ENCODE measurements around the gene TH. TPM values are rescaled to one million over a fixed set of nuclear protein-coding genes. Genes with fewer than 3 reads are reported as not detected.

Gene TH
- total and polyA plus RNA-seq, 2 of the 4 experiments (the other 2 are of a cell fraction) = 0.10 TPM; not detected in 1

GRCh38 chr11:2160736-2161259 is 10.8 kb downstream of the TH start, which contains the start of gene INS:
Gene INS (minus strand): TSS chr11:2161209. CDS start chr11:2160971, 238 bp downstream.
- Histone ChIP-seq H2BK120ac (ENCODE audit: low read depth, low read length) (no peak within 1 kb of the TSS), H2BK15ac (ENCODE audit: low read depth, low read length) (no peak within 1 kb of the TSS), H3K56ac (ENCODE audit: extremely low read depth, insufficient read depth, low read length) (no peak within 1 kb of the TSS), H3K9me3 (ENCODE audit: control insufficient read depth, insufficient read depth, low read length) (no peaks in the 10 kb centered on the region), H3K4me2 (ENCODE audit: low read depth, low read length) (no peak within 1 kb of the TSS), H3K79me1 (ENCODE audit: low read depth in 1 of 2, low read length in 2 of 2) (no peaks in the 10 kb centered on the region), H3K4me3 (ENCODE audit: insufficient read depth, low read depth, low read length) (no peak within 1 kb of the TSS), H2BK20ac (ENCODE audit: low read depth, low read length) (no peak within 1 kb of the TSS), H3K23ac (ENCODE audit: low read depth, low read length) (no peak within 1 kb of the TSS), H4K91ac (ENCODE audit: insufficient read depth, low read depth, low read length) (no peak within 1 kb of the TSS), H3K36me3 (ENCODE audit: control insufficient read depth, insufficient read depth, low read length) (no peaks in the 10 kb centered on the region), H2BK5ac (ENCODE audit: low read depth, low read length, poor library complexity, severe bottlenecking) (no peak within 1 kb of the TSS), H4K8ac (ENCODE audit: low read depth in 2 of 2, low read length in 2 of 2) (no peak within 1 kb of the TSS), H2AFZ (replicated peaks; ENCODE audit: low read length, poor library complexity) (no peak within 1 kb of the TSS), H3K4me1 (ENCODE audit: control insufficient read depth, insufficient read depth, low read length) (no peaks in the 10 kb centered on the region), H4K20me1 (ENCODE audit: insufficient read depth, low read length) (no peaks in the 10 kb centered on the region; the same call in 1 of the 2 replicates), H3K9ac (ENCODE audit: low read depth, low read length) (no peak within 1 kb of the TSS), H3K9me1 (ENCODE audit: insufficient read depth, low read length) (no peaks in the 10 kb centered on the region), H3K27ac (ENCODE audit: insufficient read depth, low read length) (no peak within 1 kb of the TSS), H3K14ac (replicated peaks; ENCODE audit: low read depth, low read length) (no peak within 1 kb of the TSS), H2AK5ac (ENCODE audit: low read depth, low read length) (no peak within 1 kb of the TSS), H4K5ac (ENCODE audit: low read depth, low read length) (no peak within 1 kb of the TSS), H3K4ac (ENCODE audit: low read depth, low read length) (no peak within 1 kb of the TSS), H2AK9ac (replicated peaks; ENCODE audit: low read depth, low read length, poor library complexity) (no peak within 1 kb of the TSS), H3K18ac (ENCODE audit: low read depth, low read length) (no peak within 1 kb of the TSS), H3K27me3 (ENCODE audit: control insufficient read depth, insufficient read depth, low read length) (peaks cover 5% of the 10 kb centered on the region; the same call in 1 of the 2 replicates)
- POLR2A ChIA-PET (ENCODE audit: unreplicated experiment) = no interaction called here
- in situ Hi-C loops (cut with MboI; ENCODE audit: low sequenced_read_pairs) = no loop called here
- intact Hi-C loops (cut with micrococcal nuclease) = no loop called here
- CTCF ChIA-PET = no interaction called here
- ATAC-seq (ENCODE audit: low read depth) (no peak), DNase-seq (no peak)
- BruUV-seq (replicated peaks) = no TSS peak
- TF ChIP-seq CEBPB (IDR thresholded peaks at IDR 0.05; ENCODE audit: low read depth, low read length) (no peak), RCOR1 (IDR thresholded peaks at IDR 0.05; ENCODE audit: insufficient replicate concordance, low read length) (no peak), NFE2L2 (IDR thresholded peaks at IDR 0.05; ENCODE audit: low read depth, low read length) (no peak), BHLHE40 (IDR thresholded peaks at IDR 0.05; ENCODE audit: low read depth, low read length) (no peak), SMC3 (IDR thresholded peaks at IDR 0.05; ENCODE audit: low read depth, low read length) (no peak), RFX5 (IDR thresholded peaks at IDR 0.05; ENCODE audit: low read depth, low read length) (no peak), USF2 (IDR thresholded peaks at IDR 0.05; ENCODE audit: low read depth, low read length) (no peak), CHD1 (IDR thresholded peaks at IDR 0.05; ENCODE audit: low read depth, low read length) (no peak), CTCF (conservative IDR thresholded peaks at IDR 0.05; ENCODE audit: low read depth, low read length) (no peak), ELK1 (IDR thresholded peaks at IDR 0.05; ENCODE audit: borderline replicate concordance, low read depth, low read length) (no peak), MXI1 (IDR thresholded peaks at IDR 0.05; ENCODE audit: borderline replicate concordance, low read depth, low read length) (no peak), MAFK (IDR thresholded peaks at IDR 0.05; ENCODE audit: low read depth, low read length) (no peak), RAD21 (IDR thresholded peaks at IDR 0.05; ENCODE audit: low read length) (no peak), POLR2A (IDR thresholded peaks at IDR 0.05; ENCODE audit: low read depth, low read length) (no peak), FOS (IDR thresholded peaks at IDR 0.05; ENCODE audit: low read depth, low read length) (no peak), MAZ (IDR thresholded peaks at IDR 0.05; ENCODE audit: borderline replicate concordance, low read depth, low read length) (no peak)
- dilution Hi-C loops (cut with HindIII; ENCODE audit: low sequenced_read_pairs, unreplicated experiment) = no loop called here
- 77% methylated on average over 7 of the region's 13 CpGs; no CpG with 5 or more reads in 1 of the 2 experiments for WGBS, 2 experiments (ENCODE audit: extremely low coverage in 2 of 2, insufficient read length in 1 of 2)
